Measurements from ENCODE around the gene PGAM4. TPM values are rescaled to one million over a fixed set of nuclear protein-coding genes. Genes with fewer than 3 reads are reported as not detected.

PGAM4 gene
- total and polyA plus RNA-seq, 2 of the 13 experiments (the other 11 are each of a cell fraction or from before 2014, with no cell fraction given): 0.24 to 0.33 TPM

- H3K9me3 ChIP-seq (ENCODE audit: low read length): no peaks in the 10 kb centered on the region
- BruUV-seq (replicated peaks): no TSS peak
- no peaks in the 10 kb centered on the region for H4K20me1 ChIP-seq (ENCODE audit: insufficient read depth, low read length)
- H3K27me3 ChIP-seq (ENCODE audit: control insufficient read depth in 1 of 2, insufficient read depth in 2 of 2, low read length in 2 of 2): no peaks in the 10 kb centered on the region
- H3K9ac ChIP-seq (ENCODE audit: insufficient read depth, low read depth, low read length): no peak overlapping the region
- ATAC-seq (no peak), DNase-seq (ENCODE audit: low spot score) (no peak), FAIRE-seq (no peak)
- H3K36me3 ChIP-seq (replicated peaks in 1 of 2; ENCODE audit: control insufficient read depth in 1 of 2, insufficient read depth in 2 of 2, low read length in 2 of 2): no peaks in the 10 kb centered on the region
- 0 out of 2 replicates have a peak, but pooled peaks cover 8% of the 10 kb centered on the region for H3K4me1 ChIP-seq (ENCODE audit: insufficient read depth, low read length)
- no peak overlapping the region for H3K27ac ChIP-seq (ENCODE audit: extremely low read length, insufficient read depth, low read length)
- no peak overlapping the region for H2AFZ ChIP-seq (ENCODE audit: low read length)
- in situ Hi-C loops (cut with HindIII; ENCODE audit: extremely low pct_ligation_motif_present, low pct_unique_long_range_greater_than_20kb) (no loop called here), intact Hi-C loops (cut with micrococcal nuclease; ENCODE audit: unreplicated experiment) (no loop called here)
- H3K79me2 ChIP-seq (ENCODE audit: insufficient read depth, low read length): no peaks in the 10 kb centered on the region
- no peak overlapping the region for H3K4me3 ChIP-seq (replicated peaks in 1 of 3; ENCODE audit: insufficient read depth in 1 of 3, low read depth in 2 of 3, low read length in 3 of 3)
- POLR2A ChIA-PET: no interaction called here
- WGBS (ENCODE audit: low lambda C conversion rate): 100% methylated on average over 2 of the region's 2 CpGs
- CTCF ChIA-PET (ENCODE audit: low intra/inter-chr PET ratio, low total read pairs): no interaction called here
- H3K4me2 ChIP-seq (ENCODE audit: low read depth, low read length): no peak overlapping the region
- no peak for TF ChIP-seq TCF7L2 (IDR thresholded peaks at IDR 0.05; ENCODE audit: low read depth, low read length)
- no peak for TF ChIP-seq ZMAT3 (CRISPR knock-in tag; conservative IDR thresholded peaks at IDR 0.05)
- TF ChIP-seq NFAT5 (CRISPR knock-in tag; IDR thresholded peaks at IDR 0.05): no peak
- no peak for TF ChIP-seq KAT2B (IDR thresholded peaks at IDR 0.05; ENCODE audit: borderline replicate concordance, low read depth, low read length)
- TF ChIP-seq ZNF619 (CRISPR knock-in tag; IDR thresholded peaks at IDR 0.05): no peak
- TF ChIP-seq HNRNPLL (IDR thresholded peaks at IDR 0.05; ENCODE audit: low read depth, low read length, poor library complexity, severe bottlenecking): no peak
- TF ChIP-seq TCF7 (IDR thresholded peaks at IDR 0.05; ENCODE audit: low read depth): no peak
- no peak for TF ChIP-seq RBM39 (IDR thresholded peaks at IDR 0.05; ENCODE audit: low read depth, low read length, poor library complexity, severe bottlenecking)
- no peak for TF ChIP-seq ZNF639 (CRISPR knock-in tag; conservative IDR thresholded peaks at IDR 0.05)
- TF ChIP-seq ZNF609 (CRISPR knock-in tag; IDR thresholded peaks at IDR 0.05; ENCODE audit: borderline replicate concordance): no peak
- no peak for TF ChIP-seq CENPBD1 (CRISPR knock-in tag; IDR thresholded peaks at IDR 0.05; ENCODE audit: borderline replicate concordance, low read depth)
- TF ChIP-seq ZNF556 (CRISPR knock-in tag; IDR thresholded peaks at IDR 0.05; ENCODE audit: borderline replicate concordance): no peak
- no peak for TF ChIP-seq PHF20 (CRISPR knock-in tag; IDR thresholded peaks at IDR 0.05)
Observed at GRCh38 chrX:77946571-77946970, 22.9 kb downstream of the PGAM4 start.
